ENCODE results near the gene C3orf52.

GRCh38 chr3:112104774-112105173, 18.6 kb downstream of the C3orf52 start:
- TF ChIP-seq CTCF (IDR thresholded peaks at IDR 0.05) = no peak
- TF ChIP-seq EZH2 (IDR thresholded peaks at IDR 0.05; ENCODE audit: borderline replicate concordance, insufficient read depth, low read depth, low read length, poor library complexity, severe bottlenecking) = no peak

All from B cell (primary cell).